Stimulated activated naive B cell treated with anti-CD40 and anti-IgM and Interleukin-4, amounts not matched to agents 10 μg/mL and 1 μg/mL and 100 μg/mL, for 72 hours (primary cell): ENCODE data around the gene ROPN1.
"Not testable (repeated sequence)": the region's sequence is repeated elsewhere in the genome, so short reads cannot be mapped to it uniquely, and the experiment has no call there.

Experiments used
- ATAC-seq, 2 donors: fragments of 150-1000 bp; cut with Tn5 transposase; replicated peaks; 2 replicates each; pipeline ENCODE4 v1.10.0; 2021; ENCODE audit warnings: moderate library complexity in 1 of 2
- DNase-seq: peaks from one replicate; pipeline ENCODE4 v3.0.0; 2021
- H3K27ac Mint-ChIP-seq: one replicate; pipeline ENCODE4 v1.8.0; 2022; ENCODE audit warnings: mild to moderate bottlenecking, mixed read lengths
- H3K27me3 Mint-ChIP-seq, 2 donors: one replicate each; pipeline ENCODE4 v1.8.0; 2022; ENCODE audit warnings: mixed read lengths in 2 of 2
- H3K36me3 Mint-ChIP-seq, 2 donors: one replicate each; pipeline ENCODE4 v1.8.0; 2022; ENCODE audit warnings: mixed read lengths in 2 of 2, mild to moderate bottlenecking in 1 of 2
- H3K4me1 Mint-ChIP-seq, 2 donors: one replicate each; pipeline ENCODE4 v1.8.0; 2022; ENCODE audit warnings: mixed read lengths in 2 of 2, mild to moderate bottlenecking in 1 of 2
- H3K4me3 Mint-ChIP-seq, 2 donors: one replicate each; pipeline ENCODE4 v1.8.0; 2022; ENCODE audit warnings: mild to moderate bottlenecking in 2 of 2, mixed read lengths in 2 of 2, moderate library complexity in 1 of 2
- H3K9me3 Mint-ChIP-seq, 2 donors: one replicate each; pipeline ENCODE4 v1.8.0; 2022; ENCODE audit warnings: mixed read lengths in 2 of 2, mild to moderate bottlenecking in 1 of 2

The ROPN1 gene

DNA sequence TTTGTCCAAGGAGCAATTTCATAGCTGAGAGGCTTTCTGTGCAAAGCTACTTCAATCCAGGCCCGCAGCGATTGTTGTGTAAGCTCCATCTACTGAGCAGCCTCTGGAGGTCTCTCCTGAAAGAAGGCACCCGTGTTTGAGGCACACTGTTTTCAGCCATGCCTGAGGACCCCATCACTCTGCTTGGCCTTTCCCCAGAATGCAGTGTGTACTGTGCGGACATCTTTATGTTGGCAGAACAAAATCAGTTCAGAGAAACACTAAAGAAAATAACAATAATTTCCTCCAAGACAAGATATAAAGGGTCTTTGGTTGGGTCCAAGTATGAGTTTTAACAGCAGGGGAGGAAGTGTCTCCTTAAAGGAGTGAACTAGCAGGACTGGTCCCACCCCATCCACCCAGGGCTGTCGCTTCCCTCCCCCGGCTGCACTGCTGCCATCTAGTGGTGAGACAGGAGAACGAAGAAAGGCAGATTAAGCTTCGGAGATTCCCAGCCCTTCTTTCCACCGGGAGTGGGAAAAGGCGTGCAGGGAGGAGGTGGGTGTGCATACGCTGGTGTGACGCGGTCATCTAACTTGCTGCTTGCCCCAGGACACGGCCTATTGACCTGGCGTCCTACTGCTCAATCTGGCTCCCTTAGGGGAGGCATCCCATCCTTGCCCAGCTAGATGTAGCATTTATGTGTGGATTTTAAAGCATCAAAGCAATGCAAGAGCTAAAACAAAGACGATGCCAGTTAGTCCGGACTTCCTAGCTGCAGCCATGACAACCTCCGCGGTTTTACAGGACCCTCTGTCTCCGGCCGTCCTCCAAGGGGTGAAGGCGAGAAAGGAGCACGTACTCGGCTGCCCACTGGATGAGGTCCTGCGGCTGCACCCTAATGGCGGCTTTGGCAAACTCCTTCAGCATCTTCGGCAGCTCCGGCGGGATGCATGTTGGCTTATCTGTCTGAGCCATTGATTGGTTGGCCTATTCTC lies 12.1 kb downstream of the ROPN1 start:
- DNase-seq, H3K4me1 Mint-ChIP-seq, H3K36me3 Mint-ChIP-seq, H3K9me3 Mint-ChIP-seq, H3K27ac Mint-ChIP-seq, H3K4me3 Mint-ChIP-seq: not testable (repeated sequence)
- H3K27me3 Mint-ChIP-seq = peaks cover 32 to 36% of the 10 kb centered on the region in 2 donors
- ATAC-seq = peak; percentile 80 to 89

- H3K4me3 Mint-ChIP-seq, H3K9me3 Mint-ChIP-seq, H3K36me3 Mint-ChIP-seq, ATAC-seq, H3K4me1 Mint-ChIP-seq, DNase-seq, H3K27ac Mint-ChIP-seq: not testable (repeated sequence)
- H3K27me3 Mint-ChIP-seq = peaks cover 26 to 28% of the 10 kb centered on the region in 2 donors
Measured at GRCh38 chr3:123976904-123977303, 15.0 kb downstream of the ROPN1 start.

- DNase-seq, H3K27ac Mint-ChIP-seq, H3K4me3 Mint-ChIP-seq, ATAC-seq, H3K4me1 Mint-ChIP-seq, H3K9me3 Mint-ChIP-seq, H3K36me3 Mint-ChIP-seq: not testable (repeated sequence)
- H3K27me3 Mint-ChIP-seq = peaks cover 23 to 27% of the 10 kb centered on the region in 2 donors
Measured at GRCh38 chr3:123976181-123976898, 15.6 kb downstream of the ROPN1 start.

DNA sequence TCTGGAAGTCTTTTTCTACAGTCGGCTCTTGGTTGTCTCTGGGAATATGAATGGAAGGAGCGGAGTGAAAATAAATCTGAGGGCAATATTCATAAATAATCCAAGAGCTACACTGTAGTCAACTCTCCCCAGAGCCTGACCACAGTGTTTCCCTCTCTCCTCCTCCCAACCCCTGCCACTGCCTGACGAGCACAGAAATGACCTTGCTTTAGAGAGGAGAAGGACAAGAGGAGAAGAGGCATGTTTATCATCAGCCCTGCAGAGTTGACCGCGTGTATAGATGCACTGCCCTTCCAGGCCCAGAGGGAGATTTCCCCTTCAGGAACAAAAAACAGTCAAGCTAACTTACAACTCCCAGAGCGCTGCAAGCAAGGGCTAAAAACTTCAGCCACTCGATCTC lies 16.9 kb downstream of the ROPN1 start:
- H3K27ac Mint-ChIP-seq, H3K9me3 Mint-ChIP-seq, H3K4me1 Mint-ChIP-seq, H3K36me3 Mint-ChIP-seq, DNase-seq, ATAC-seq, H3K4me3 Mint-ChIP-seq: not testable (repeated sequence)
- peaks cover 13 to 28% of the 10 kb centered on the region in 2 donors for H3K27me3 Mint-ChIP-seq

DNA sequence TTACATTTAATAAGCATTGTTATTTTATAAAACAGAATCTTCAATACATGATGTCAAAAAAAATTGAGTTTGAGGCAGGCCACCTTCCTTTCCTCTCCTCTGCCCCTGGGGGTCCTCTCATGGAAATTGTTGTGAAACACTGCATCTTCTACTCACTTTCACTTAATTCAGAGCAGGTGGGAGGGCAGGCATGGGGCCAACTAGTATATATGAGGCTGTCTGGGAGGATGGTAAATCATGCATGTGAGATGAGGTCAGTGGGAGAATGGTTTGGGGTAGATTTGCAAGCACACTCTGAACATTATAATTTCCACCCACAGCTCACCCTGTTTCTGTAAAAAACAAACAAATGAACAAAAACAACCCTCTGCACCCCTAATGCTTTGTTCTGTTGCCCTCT lies 20.5 kb downstream of the ROPN1 start:
- no peak overlapping the region for H3K27ac Mint-ChIP-seq
- no peaks in the 10 kb centered on the region for H3K36me3 Mint-ChIP-seq
- H3K4me3 Mint-ChIP-seq = no peak overlapping the region
- no peak for DNase-seq
- peaks cover 0 to 4% of the 10 kb centered on the region in 2 donors for H3K9me3 Mint-ChIP-seq
- no peaks in the 10 kb centered on the region for H3K4me1 Mint-ChIP-seq
- no peak for ATAC-seq
- H3K27me3 Mint-ChIP-seq = peaks cover 23 to 29% of the 10 kb centered on the region in 2 donors

- DNase-seq, H3K27ac Mint-ChIP-seq: not testable (repeated sequence)
- H3K27me3 Mint-ChIP-seq = peaks cover 14 to 27% of the 10 kb centered on the region in 2 donors
Measured at GRCh38 chr3:123967260-123967659, 24.7 kb downstream of the ROPN1 start.

GRCh38 chr3:123966799-123967198 lies 25.1 kb downstream of the ROPN1 start:
- ATAC-seq = peak; percentile 61 to 67
- H3K27me3 Mint-ChIP-seq = peaks cover 12 to 25% of the 10 kb centered on the region in 2 donors
- not testable (repeated sequence) for H3K27ac Mint-ChIP-seq, H3K4me3 Mint-ChIP-seq, H3K4me1 Mint-ChIP-seq, H3K9me3 Mint-ChIP-seq, DNase-seq, H3K36me3 Mint-ChIP-seq

More at GRCh38 chr3:123967260-123967659, 24.7 kb downstream of the ROPN1 start:
- not testable (repeated sequence) for H3K9me3 Mint-ChIP-seq, ATAC-seq, H3K4me1 Mint-ChIP-seq, H3K4me3 Mint-ChIP-seq, H3K36me3 Mint-ChIP-seq

DNA sequence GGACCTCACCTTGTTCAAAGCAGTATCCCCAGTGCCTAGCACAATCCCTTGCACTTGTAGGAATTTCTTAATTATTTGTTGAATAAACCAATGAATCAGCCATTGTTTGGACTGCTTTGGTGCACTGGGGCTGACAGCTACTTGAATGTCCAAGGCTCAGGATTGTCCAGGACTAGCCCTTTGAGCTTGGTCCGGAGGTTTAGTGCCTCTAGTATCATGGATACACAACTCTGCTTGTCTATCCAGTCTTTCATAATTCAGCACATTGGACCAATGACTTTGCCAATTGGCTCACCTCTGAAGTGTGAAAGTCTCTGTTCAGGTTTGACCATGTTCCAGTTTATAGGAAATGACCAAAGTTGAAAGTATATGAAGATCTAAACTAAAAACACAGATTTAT lies 27.1 kb downstream of the ROPN1 start:
- H3K36me3 Mint-ChIP-seq, DNase-seq, H3K9me3 Mint-ChIP-seq, ATAC-seq, H3K4me3 Mint-ChIP-seq, H3K4me1 Mint-ChIP-seq, H3K27ac Mint-ChIP-seq: not testable (repeated sequence)
- peaks cover 10 to 14% of the 10 kb centered on the region in 2 donors for H3K27me3 Mint-ChIP-seq

GRCh38 chr3:123961508-123961856 lies 30.4 kb downstream of the ROPN1 start:
- no peaks in the 10 kb centered on the region for H3K9me3 Mint-ChIP-seq
- DNase-seq (no peak), ATAC-seq (no peak)
- no peaks in the 10 kb centered on the region for H3K36me3 Mint-ChIP-seq
- peak overlapping the region; percentile 97 to 98 for H3K4me3 Mint-ChIP-seq
- H3K27ac Mint-ChIP-seq = peak overlapping the region; percentile 94
- peaks cover 0 to 8% of the 10 kb centered on the region in 2 donors for H3K4me1 Mint-ChIP-seq
- peaks cover 0 to 9% of the 10 kb centered on the region in 2 donors for H3K27me3 Mint-ChIP-seq

- Mint-ChIP-seq H3K27ac (peak within 1 kb of the TSS; percentile 94), H3K9me3 (no peaks in the 10 kb centered on the region), H3K27me3 (peaks cover 0 to 5% of the 10 kb centered on the region in 2 donors)
Measured at GRCh38 chr3:123960781-123961507, 31.0 kb downstream of the ROPN1 start, which contains the start of gene CCDC14. Gene CCDC14, minus strand, starts transcription at chr3:123961229. Its CDS starts 56 bp downstream, at chr3:123961173.

DNA sequence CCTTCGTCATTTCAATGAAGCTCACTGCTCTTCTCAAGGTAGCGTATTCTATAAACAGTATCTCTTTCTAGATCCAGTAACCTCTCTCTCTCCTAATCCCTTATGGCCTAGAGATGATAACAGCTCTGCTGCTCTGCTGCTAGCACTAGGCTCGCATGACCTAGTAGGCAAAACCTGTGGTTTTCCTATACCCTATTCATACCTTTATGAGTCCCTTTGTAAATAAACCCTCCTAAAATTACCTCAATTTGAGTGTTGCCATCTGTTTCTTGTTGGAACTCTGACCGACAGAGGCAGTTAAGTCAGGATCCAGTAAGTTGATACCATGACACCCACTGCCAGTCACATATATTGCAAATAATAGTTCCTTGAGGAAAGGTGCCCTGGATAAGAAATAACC lies 38.2 kb downstream of the ROPN1 start:
- DNase-seq (no peak), ATAC-seq (no peak)
- no peak overlapping the region for H3K4me3 Mint-ChIP-seq
- no peaks in the 10 kb centered on the region for H3K27me3 Mint-ChIP-seq
- no peak overlapping the region for H3K27ac Mint-ChIP-seq
- peaks cover 0 to 6% of the 10 kb centered on the region in 2 donors for H3K4me1 Mint-ChIP-seq
- no peaks in the 10 kb centered on the region for H3K9me3 Mint-ChIP-seq
- H3K36me3 Mint-ChIP-seq = peaks cover 24 to 40% of the 10 kb centered on the region in 2 donors

More at GRCh38 chr3:123960781-123961507, 31.0 kb downstream of the ROPN1 start, which contains the start of gene CCDC14:
- H3K4me3 Mint-ChIP-seq = peak within 1 kb of the TSS; percentile 97 to 98
- no peaks in the 10 kb centered on the region for H3K36me3 Mint-ChIP-seq
- H3K4me1 Mint-ChIP-seq = peaks cover 0 to 8% of the 10 kb centered on the region in 2 donors
- peak; percentile 91 to 94 for ATAC-seq
- peak; percentile 76 for DNase-seq

- Mint-ChIP-seq H3K4me3 (no peak overlapping the region), H3K27me3 (no peaks in the 10 kb centered on the region), H3K36me3 (peaks cover 29 to 43% of the 10 kb centered on the region in 2 donors), H3K27ac (no peak overlapping the region), H3K9me3 (no peaks in the 10 kb centered on the region), H3K4me1 (no peaks in the 10 kb centered on the region)
- DNase-seq (no peak), ATAC-seq (no peak)
Measured at GRCh38 chr3:123952844-123953520, 38.9 kb downstream of the ROPN1 start.

GRCh38 chr3:123951522-123952447 lies 40.1 kb downstream of the ROPN1 start:
- ATAC-seq = no peak
- no peak for DNase-seq
- Mint-ChIP-seq H3K27me3 (no peaks in the 10 kb centered on the region), H3K27ac (no peak overlapping the region), H3K36me3 (peaks cover 31 to 45% of the 10 kb centered on the region in 2 donors), H3K4me1 (no peaks in the 10 kb centered on the region), H3K9me3 (no peaks in the 10 kb centered on the region), H3K4me3 (no peak overlapping the region)
